Gastroesophageal sphincter (tissue), 4 donors: ENCODE data around the gene FURIN. TPM values are rescaled to one million over a fixed set of nuclear protein-coding genes. Genes with fewer than 3 reads are reported as not detected.

ENCODE experiments used
- ATAC-seq: fragments of 150-250 bp; one replicate; pipeline ENCODE4 v1.9.1; 2016; ENCODE audit warnings: mild to moderate bottlenecking, moderate library complexity
- H3K27ac ChIP-seq, 4 donors: fragments of 200-600 bp; sonication (generic) in 3 of 4; 1 replicate in 3 of 4; 2 replicates in 1 of 4; pipeline ENCODE4 v1.5.1; 2016 to 2019
- H3K27me3 ChIP-seq: fragments of 200-600 bp; sonication (generic); one replicate; pipeline ENCODE4 v1.5.1; 2019
- H3K36me3 ChIP-seq, 2 donors: fragments of 200-600 bp; sonication (generic); one replicate each; pipeline ENCODE4 v1.5.1; 2019; ENCODE audit warnings: control low read depth in 1 of 2
- H3K4me1 ChIP-seq, 3 donors: fragments of 200-600 bp; sonication (generic); 1 replicate in 2 of 3; 2 replicates in 1 of 3; pipeline ENCODE4 v1.5.1; 2016 to 2019; ENCODE audit warnings: control low read depth in 2 of 3
- H3K4me3 ChIP-seq, 2 donors: fragments of 200-600 bp; sonication (generic); one replicate each; pipeline ENCODE4 v1.5.1; 2019; ENCODE audit warnings: mild to moderate bottlenecking in 1 of 2, moderate library complexity in 1 of 2
- H3K9me3 ChIP-seq, 3 donors: fragments of 200-600 bp; sonication (generic); one replicate each; pipeline ENCODE4 v1.5.1; 2017 to 2019; ENCODE audit warnings: control low read depth in 2 of 3
- CTCF ChIP-seq, 4 experiments: fragments of 200-600 bp in 2 of 4; fragments of 450-650 bp in 2 of 4; sonication (generic) in 1 of 4; IDR thresholded peaks; one replicate each; pipeline ENCODE4 v1.5.1; 2017 to 2019; ENCODE audit warnings: antibody characterized with exemption in 4 of 4, mild to moderate bottlenecking in 2 of 4, moderate library complexity in 2 of 4
- EP300 ChIP-seq: sonication (generic); formaldehyde crosslinking; IDR thresholded peaks from one replicate; pipeline ENCODE4 v1.6.1; 2017; ENCODE audit warnings: antibody characterized with exemption, mild to moderate bottlenecking
- POLR2A ChIP-seq, 2 donors: fragments of 450-650 bp; IDR thresholded peaks; one replicate each; pipeline ENCODE4 v1.6.1; 2017; ENCODE audit warnings: antibody characterized with exemption in 2 of 2, mild to moderate bottlenecking in 2 of 2, moderate library complexity in 1 of 2
- POLR2AphosphoS5 ChIP-seq: sonication (generic); formaldehyde crosslinking; IDR thresholded peaks from one replicate; pipeline ENCODE4 v1.6.1; 2017; ENCODE audit warnings: antibody characterized with exemption
- WGBS, 2 donors: methylation state at CpG; one replicate each; pipeline ENCODE4 v1.1.5; 2018; ENCODE audit warnings: low coverage in 1 of 2; 5-methylcytosine and 5-hydroxymethylcytosine counted together
- total RNA-seq, 4 donors: library from RNA; depleted of rRNA; stranded (reverse); fragments of >200 nt; gene quantifications; one replicate each; pipeline ENCODE4 v1.1.0, GENCODE V29; 2016

The FURIN gene
- total RNA-seq, 4 donors from 2014 or later: 34.1 to 75.4 (median 59.8) TPM

GRCh38 chr15:90838139-90838538 lies 30.2 kb upstream of the FURIN start:
- no peak for ATAC-seq

GRCh38 chr15:90838544-90838943 lies 29.8 kb upstream of the FURIN start:
- Histone ChIP-seq H3K4me1 (no peaks in the 10 kb centered on the region), H3K9me3 (no peaks in the 10 kb centered on the region), H3K4me3 (no peak overlapping the region), H3K27ac (no peak overlapping the region), H3K27me3 (no peaks in the 10 kb centered on the region), H3K36me3 (no peaks in the 10 kb centered on the region)
- WGBS, 2 donors: 88% methylated on average over 3 of the region's 15 CpGs; no CpG with 5 or more reads in 1 of the 2 donors
- ATAC-seq: no peak
- TF ChIP-seq POLR2A (IDR thresholded peaks at IDR 0.05): no peak
- TF ChIP-seq EP300: no peak

More at GRCh38 chr15:90838139-90838538, 30.2 kb upstream of the FURIN start:
- Histone ChIP-seq H3K4me3 (no peak overlapping the region), H3K9me3 (no peaks in the 10 kb centered on the region), H3K27me3 (no peaks in the 10 kb centered on the region), H3K36me3 (no peaks in the 10 kb centered on the region), H3K27ac (no peak overlapping the region), H3K4me1 (no peaks in the 10 kb centered on the region)
- no CpG with 5 or more reads among the region's 15 CpGs for WGBS, 2 donors
- TF ChIP-seq POLR2AphosphoS5: no peak
- no peak for TF ChIP-seq CTCF (IDR thresholded peaks at IDR 0.05)
- no peak for TF ChIP-seq EP300
- no peak for TF ChIP-seq POLR2A (IDR thresholded peaks at IDR 0.05)

GRCh38 chr15:90839187-90840071 lies 29.0 kb upstream of the FURIN start:
- no peaks in the 10 kb centered on the region for H3K36me3 ChIP-seq
- peak overlapping the region in 1 of 2 donors; percentile 12 for H3K4me3 ChIP-seq
- no peaks in the 10 kb centered on the region for H3K27me3 ChIP-seq
- TF ChIP-seq POLR2AphosphoS5: no peak
- TF ChIP-seq POLR2A (IDR thresholded peaks at IDR 0.05): no peak
- no peak for TF ChIP-seq EP300
- TF ChIP-seq CTCF (IDR thresholded peaks at IDR 0.05): no peak
- 42 to 50% methylated on average over 1 to 14 of the region's 19 CpGs for WGBS, 2 donors
- peak; percentile 53 for ATAC-seq
- H3K9me3 ChIP-seq: no peaks in the 10 kb centered on the region
- peak overlapping the region in 1 of 4 donors; percentile 9 for H3K27ac ChIP-seq
- no peaks in the 10 kb centered on the region for H3K4me1 ChIP-seq

DNA sequence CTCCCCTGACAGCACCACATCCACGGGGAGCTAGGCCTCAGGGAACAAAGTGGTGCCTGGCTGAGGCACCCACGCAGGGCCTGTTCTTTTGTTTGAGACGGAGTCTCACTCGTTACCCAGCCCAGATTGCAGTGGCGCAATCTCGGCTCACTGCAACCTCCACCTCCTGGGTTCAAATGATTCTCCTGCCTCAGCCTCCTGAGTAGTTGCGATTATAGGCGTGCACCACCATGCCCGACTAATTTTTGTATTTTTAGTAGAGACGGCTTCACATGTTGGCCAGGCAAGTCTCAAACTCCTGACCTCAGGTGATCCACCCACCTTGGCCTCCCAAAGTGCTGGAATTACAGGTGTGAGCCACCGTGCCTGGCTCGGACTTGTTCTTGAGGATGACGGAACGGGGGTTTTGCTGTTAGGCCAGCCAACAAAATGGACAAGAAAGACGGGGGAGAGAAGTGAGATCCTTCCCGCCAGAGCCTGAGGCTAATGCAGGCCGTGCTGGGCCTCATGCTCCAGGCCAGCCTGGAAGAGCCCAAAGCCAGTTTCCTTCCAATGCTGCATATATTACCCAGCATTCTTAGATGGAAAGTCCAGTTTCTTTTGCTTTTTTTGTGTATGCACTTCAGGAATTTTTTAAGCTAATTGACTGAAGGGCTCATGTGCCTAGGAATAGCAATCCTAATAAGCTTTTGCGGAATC lies 28.1 kb upstream of the FURIN start:
- Histone ChIP-seq H3K4me1 (no peaks in the 10 kb centered on the region), H3K36me3 (no peaks in the 10 kb centered on the region), H3K4me3 (no peak overlapping the region), H3K27ac (no peak overlapping the region), H3K9me3 (no peaks in the 10 kb centered on the region), H3K27me3 (no peaks in the 10 kb centered on the region)
- WGBS, 2 donors: 80% methylated on average over 1 of the region's 18 CpGs; no CpG with 5 or more reads in 1 of the 2 donors
- no peak for ATAC-seq
- TF ChIP-seq POLR2AphosphoS5 (no peak), POLR2A (IDR thresholded peaks at IDR 0.05) (no peak), CTCF (IDR thresholded peaks at IDR 0.05) (no peak)

- TF ChIP-seq CTCF (IDR thresholded peaks at IDR 0.05) (no peak), EP300 (no peak), POLR2AphosphoS5 (no peak), POLR2A (IDR thresholded peaks at IDR 0.05) (no peak)
- WGBS, 2 donors: 80 to 94% methylated on average over 4 to 6 of the region's 8 CpGs
- Histone ChIP-seq H3K36me3 (no peaks in the 10 kb centered on the region), H3K9me3 (no peaks in the 10 kb centered on the region), H3K4me3 (no peak overlapping the region), H3K27ac (no peak overlapping the region), H3K4me1 (no peaks in the 10 kb centered on the region), H3K27me3 (no peaks in the 10 kb centered on the region)
- no peak for ATAC-seq
These were observed 27.4 kb upstream of the FURIN start for GRCh38 chr15:90840954-90841353.
